HG03066 (cell line): ENCODE data around the gene MAML2.
A peak's percentile ranks its signal among the peaks of the same experiment; 100 is the strongest.

ENCODE experiments used
- ATAC-seq: cut with Tn5 transposase; IDR thresholded peaks from one replicate; pipeline ENCODE4 v1.9.1; 2021; ENCODE audit warnings: low read depth; ENCODE audit not compliant: unreplicated experiment

MAML2 gene

GRCh38 chr11:96342961-96343711 lies at the start of gene MAML2:
Gene MAML2, minus strand, starts transcription at chr11:96343195. Its CDS starts 1,300 bp downstream, at chr11:96341895.
- peak; percentile 76 for ATAC-seq

- no peak for ATAC-seq
These were observed 48.8 kb upstream of the MAML2 start for GRCh38 chr11:96391698-96392307.

DNA sequence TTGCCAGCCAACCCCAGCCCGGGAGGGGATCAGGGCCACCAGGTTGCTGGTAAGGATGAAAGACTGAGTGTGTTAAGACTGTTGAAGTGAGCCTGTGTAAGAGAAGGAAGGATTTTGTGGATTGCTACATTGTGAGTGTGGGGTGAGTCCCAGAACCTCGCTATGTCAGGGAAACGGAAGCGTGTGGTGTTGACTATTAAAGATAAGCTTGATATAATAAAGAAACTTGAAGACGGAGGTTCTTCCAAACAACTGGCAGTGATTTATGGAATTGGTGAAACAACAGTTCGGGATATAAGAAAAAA lies 47.4 kb upstream of the MAML2 start:
- ATAC-seq: no peak

GRCh38 chr11:96389720-96390487 lies 46.9 kb upstream of the MAML2 start, which contains the start of the genes CCDC82 and JRKL:
Gene CCDC82, minus strand, starts transcription at chr11:96389912. Its CDS starts 5,165 bp downstream, at chr11:96384747.
Gene JRKL, plus strand, starts transcription at chr11:96390013. Its CDS starts 637 bp downstream, at chr11:96390650.
- peak; percentile 90 for ATAC-seq

GRCh38 chr11:96388891-96389719 lies 46.1 kb upstream of the MAML2 start:
- ATAC-seq: peak; percentile 52

- ATAC-seq: no peak
These were observed 42.2 kb upstream of the MAML2 start for GRCh38 chr11:96385187-96385586.

GRCh38 chr11:96384156-96384555 lies 41.2 kb upstream of the MAML2 start:
- ATAC-seq: no peak

- ATAC-seq: no peak
These were observed 33.8 kb upstream of the MAML2 start for GRCh38 chr11:96376796-96377195.

DNA sequence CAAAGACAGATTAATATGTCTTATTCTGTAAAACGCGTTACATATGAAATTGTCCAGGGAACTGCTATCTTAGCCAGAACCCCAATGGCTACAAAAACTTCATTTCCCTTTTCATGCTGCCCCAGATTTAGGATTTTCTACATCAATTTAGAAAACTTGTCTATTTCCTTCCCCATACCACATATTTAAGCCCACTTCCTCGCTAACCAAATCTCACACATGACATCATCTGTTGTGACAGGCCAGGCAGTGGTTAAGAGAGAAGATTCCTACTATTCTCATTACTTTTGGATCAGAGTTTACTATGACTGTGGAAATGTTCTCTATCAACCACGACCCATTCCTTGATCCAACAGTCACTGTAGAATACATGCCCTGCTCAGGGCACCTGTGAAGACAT lies 30.8 kb upstream of the MAML2 start:
- ATAC-seq: no peak

GRCh38 chr11:96367342-96367741 lies 24.3 kb upstream of the MAML2 start:
- no peak for ATAC-seq

DNA sequence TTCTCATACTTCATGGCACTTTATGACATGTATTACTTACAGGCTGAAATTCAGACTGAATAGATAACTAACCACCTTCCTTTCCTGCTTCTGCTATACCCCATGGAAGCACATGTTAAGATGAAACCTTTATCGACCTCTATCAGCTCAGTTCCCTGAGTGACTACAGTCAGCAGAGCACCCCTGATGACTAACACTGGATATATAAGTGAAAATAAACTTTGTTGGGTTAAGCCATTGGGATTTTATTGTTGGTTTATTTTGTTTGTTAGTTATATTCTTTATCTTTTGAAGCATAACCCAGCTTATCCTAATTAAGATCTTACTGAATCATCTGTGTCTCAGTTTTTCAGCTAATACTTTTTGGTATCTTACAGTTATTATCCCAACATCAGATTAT lies 23.0 kb upstream of the MAML2 start:
- ATAC-seq: no peak

DNA sequence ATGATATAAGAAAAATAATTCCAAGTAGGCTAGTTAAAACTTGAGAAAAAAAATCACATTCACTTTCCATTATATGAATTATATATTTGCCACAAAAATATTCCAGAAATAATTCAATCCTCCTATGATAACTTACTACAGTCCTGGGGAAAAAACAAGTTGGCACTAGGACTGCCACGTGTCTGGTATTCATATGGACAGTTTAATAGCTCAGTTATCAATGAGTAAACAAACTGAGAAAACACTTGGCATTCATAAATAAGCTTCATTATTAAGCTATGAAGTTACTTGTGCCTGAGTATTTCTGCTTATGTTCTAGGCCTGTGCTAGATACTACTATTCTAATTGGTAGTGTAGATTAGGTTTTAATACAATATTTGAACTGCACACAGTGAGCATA lies 22.5 kb upstream of the MAML2 start:
- ATAC-seq: no peak

GRCh38 chr11:96361778-96362177 lies 18.8 kb upstream of the MAML2 start:
- no peak for ATAC-seq

DNA sequence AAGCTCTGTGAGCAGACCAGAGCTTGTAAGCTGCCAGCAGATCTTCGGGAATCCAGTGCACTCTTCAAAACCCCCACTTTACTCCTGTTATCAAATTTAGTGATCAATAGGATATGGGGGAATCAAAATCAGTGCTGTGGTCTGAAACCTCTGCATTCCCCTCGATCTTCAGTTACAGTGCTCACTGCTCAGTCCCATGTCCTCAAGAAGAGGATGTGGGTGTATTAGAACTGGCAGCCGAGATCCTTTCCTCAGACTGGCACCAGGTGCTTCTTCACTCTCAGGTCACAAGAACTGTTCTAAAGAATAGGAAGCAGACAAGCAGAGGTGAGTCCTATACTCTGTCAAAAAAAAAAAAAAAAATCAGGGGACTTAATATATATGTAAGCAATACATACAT lies 15.3 kb upstream of the MAML2 start:
- ATAC-seq: no peak

DNA sequence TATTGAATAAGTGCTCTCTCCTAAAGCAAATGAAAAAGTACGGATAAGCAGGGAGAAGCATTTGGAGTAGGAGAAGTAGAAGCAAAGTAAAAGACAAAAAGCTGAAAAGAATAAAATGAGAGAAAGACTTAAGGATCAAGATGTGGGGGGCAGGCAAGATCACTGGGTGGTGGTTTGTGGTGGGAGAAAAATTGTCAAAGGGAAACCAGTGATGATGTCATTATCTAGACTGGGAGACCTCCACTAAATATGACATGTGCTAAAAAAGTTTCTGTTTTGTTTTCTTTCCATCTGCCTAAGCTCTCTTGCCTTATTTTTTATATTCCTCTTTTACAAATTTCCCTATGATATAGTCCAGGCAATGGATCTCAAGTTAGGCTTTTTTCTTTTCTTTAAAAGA lies 14.8 kb upstream of the MAML2 start:
- ATAC-seq: no peak

- ATAC-seq: no peak
These were observed 13.9 kb upstream of the MAML2 start for GRCh38 chr11:96356848-96357247.

GRCh38 chr11:96342014-96342960 lies 708 bp downstream of the MAML2 start:
- no peak for ATAC-seq

DNA sequence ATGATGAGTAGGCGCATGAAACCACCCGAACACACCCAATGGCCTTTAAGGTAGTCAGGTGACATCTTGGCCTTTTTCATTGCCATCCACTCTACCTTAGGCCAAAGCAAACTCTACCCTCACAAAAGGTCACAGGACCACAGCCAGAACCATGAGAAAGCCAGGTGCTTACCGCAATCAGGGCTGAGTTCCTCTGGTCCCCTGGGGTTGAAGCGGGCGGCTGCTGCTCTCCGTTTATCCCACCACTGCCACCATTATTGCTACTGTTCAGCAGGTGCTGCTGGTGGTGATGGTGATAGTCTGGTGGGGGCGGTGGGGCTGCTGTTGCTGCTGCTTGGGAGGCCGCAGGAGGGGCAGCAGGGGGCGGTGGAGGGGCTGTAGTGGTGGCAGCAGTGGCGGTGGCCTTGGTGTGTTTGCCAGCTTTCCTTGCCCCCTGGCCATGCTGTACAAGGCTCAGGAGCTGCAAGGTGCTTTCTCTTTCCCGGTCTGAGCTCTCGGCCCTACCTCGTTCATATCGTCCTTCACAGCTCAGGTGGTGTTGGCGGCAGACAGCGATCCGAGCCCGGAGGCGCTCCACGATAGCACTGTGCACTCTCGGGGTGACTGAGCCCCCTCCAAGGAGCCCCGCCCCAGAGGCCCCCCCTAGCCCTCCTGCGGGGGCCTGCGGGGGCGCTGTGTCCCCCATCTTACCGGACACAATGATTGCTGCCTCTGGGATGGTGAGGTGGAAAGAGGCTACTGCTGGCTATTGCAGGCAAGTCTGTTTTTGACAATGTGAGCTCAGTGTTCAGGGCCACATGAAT lies 1.6 kb downstream of the MAML2 start:
- ATAC-seq: peak; percentile 27

DNA sequence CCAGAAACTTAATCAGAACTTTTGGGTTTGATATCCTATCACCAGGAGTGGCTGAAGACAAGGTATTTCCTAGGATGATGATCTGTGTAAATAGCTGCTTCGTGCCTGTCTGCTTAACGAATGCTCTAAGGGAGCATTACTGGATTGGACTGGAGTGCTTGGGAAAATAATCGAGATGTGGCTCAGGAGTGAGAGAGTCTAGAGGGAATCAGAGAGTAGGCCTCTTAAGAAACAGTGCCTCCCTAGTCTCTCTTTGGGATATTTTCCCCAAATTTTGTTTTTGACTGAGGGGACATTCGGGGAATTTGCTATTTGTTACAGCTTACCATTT lies 2.5 kb downstream of the MAML2 start:
- ATAC-seq: no peak
